ENCODE measurements around the gene DCTN2.
"Not testable (repeated sequence)": the region's sequence is repeated elsewhere in the genome, so short reads cannot be mapped to it uniquely, and the experiment has no call there.

DCTN2 gene

GRCh38 chr12:57564178-57564740, 17.3 kb upstream of the DCTN2 start:
- no peak for TF ChIP-seq CTCF (IDR thresholded peaks at IDR 0.05; ENCODE audit: control insufficient read depth, extremely low read depth, insufficient read depth)
- no peak for DNase-seq (ENCODE audit: low read depth)
- no peak overlapping the region for H3K4me3 ChIP-seq (ENCODE audit: low read depth, low read length)

- TF ChIP-seq CTCF (IDR thresholded peaks at IDR 0.05; ENCODE audit: control insufficient read depth, extremely low read depth, insufficient read depth): no peak
- no peak overlapping the region for H3K4me3 ChIP-seq (ENCODE audit: low read depth, low read length)
- DNase-seq (ENCODE audit: low read depth): no peak
Measured at GRCh38 chr12:57563358-57563757, 16.4 kb upstream of the DCTN2 start.

- DNase-seq (ENCODE audit: low read depth); H3K4me3 ChIP-seq (ENCODE audit: low read depth, low read length): not testable (repeated sequence)
Measured at GRCh38 chr12:57561117-57561516, 14.1 kb upstream of the DCTN2 start.

- no peak for TF ChIP-seq CTCF (IDR thresholded peaks at IDR 0.05; ENCODE audit: control insufficient read depth, extremely low read depth, insufficient read depth)
- H3K4me3 ChIP-seq (ENCODE audit: low read depth, low read length): no peak overlapping the region
- no peak for DNase-seq (ENCODE audit: low read depth)
Measured at GRCh38 chr12:57560516-57560915, 13.5 kb upstream of the DCTN2 start.

- no peak overlapping the region for H3K4me3 ChIP-seq (ENCODE audit: low read depth, low read length)
- DNase-seq (ENCODE audit: low read depth): no peak
- TF ChIP-seq CTCF (IDR thresholded peaks at IDR 0.05; ENCODE audit: control insufficient read depth, extremely low read depth, insufficient read depth): no peak
Measured at GRCh38 chr12:57558864-57559263, 11.9 kb upstream of the DCTN2 start.

- TF ChIP-seq CTCF (IDR thresholded peaks at IDR 0.05; ENCODE audit: control insufficient read depth, extremely low read depth, insufficient read depth): no peak
Measured at GRCh38 chr12:57554897-57555296, 7.9 kb upstream of the DCTN2 start.

GRCh38 chr12:57554453-57554852, 7.5 kb upstream of the DCTN2 start:
- no peak for TF ChIP-seq CTCF (IDR thresholded peaks at IDR 0.05; ENCODE audit: control insufficient read depth, extremely low read depth, insufficient read depth)
- DNase-seq (ENCODE audit: low read depth): no peak
- no peak overlapping the region for H3K4me3 ChIP-seq (ENCODE audit: low read depth, low read length)

More at GRCh38 chr12:57554897-57555296, 7.9 kb upstream of the DCTN2 start:
- no peak overlapping the region for H3K4me3 ChIP-seq (ENCODE audit: low read depth, low read length)
- DNase-seq (ENCODE audit: low read depth): no peak

All from LNCaP clone FGC (cell line).